ENCODE measurements around the gene CD164L2. TPM values are rescaled to one million over a fixed set of nuclear protein-coding genes. Genes with fewer than 3 reads are reported as not detected.
A peak's percentile ranks its signal among the peaks of the same experiment; 100 is the strongest.

Gene CD164L2
- total RNA-seq, 1 donor from 2014 or later: 6.8 TPM

- ATAC-seq (no peak), DNase-seq (no peak)
- peak overlapping the region; percentile 61 for H3K4me3 ChIP-seq
- intact Hi-C loops (cut with DNase I): no loop called here
- no peaks in the 10 kb centered on the region for H3K27me3 ChIP-seq (ENCODE audit: low read depth)
- TF ChIP-seq, protein P1, sequence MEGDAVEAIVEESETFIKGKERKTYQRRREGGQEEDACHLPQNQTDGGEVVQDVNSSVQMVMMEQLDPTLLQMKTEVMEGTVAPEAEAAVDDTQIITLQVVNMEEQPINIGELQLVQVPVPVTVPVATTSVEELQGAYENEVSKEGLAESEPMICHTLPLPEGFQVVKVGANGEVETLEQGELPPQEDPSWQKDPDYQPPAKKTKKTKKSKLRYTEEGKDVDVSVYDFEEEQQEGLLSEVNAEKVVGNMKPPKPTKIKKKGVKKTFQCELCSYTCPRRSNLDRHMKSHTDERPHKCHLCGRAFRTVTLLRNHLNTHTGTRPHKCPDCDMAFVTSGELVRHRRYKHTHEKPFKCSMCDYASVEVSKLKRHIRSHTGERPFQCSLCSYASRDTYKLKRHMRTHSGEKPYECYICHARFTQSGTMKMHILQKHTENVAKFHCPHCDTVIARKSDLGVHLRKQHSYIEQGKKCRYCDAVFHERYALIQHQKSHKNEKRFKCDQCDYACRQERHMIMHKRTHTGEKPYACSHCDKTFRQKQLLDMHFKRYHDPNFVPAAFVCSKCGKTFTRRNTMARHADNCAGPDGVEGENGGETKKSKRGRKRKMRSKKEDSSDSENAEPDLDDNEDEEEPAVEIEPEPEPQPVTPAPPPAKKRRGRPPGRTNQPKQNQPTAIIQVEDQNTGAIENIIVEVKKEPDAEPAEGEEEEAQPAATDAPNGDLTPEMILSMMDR (IDR thresholded peaks at IDR 0.05): no peak
- H3K27ac ChIP-seq: peak overlapping the region; percentile 78
- no peaks in the 10 kb centered on the region for H3K9me3 ChIP-seq
- H3K4me1 ChIP-seq: peaks cover 37% of the 10 kb centered on the region
- peaks cover 7% of the 10 kb centered on the region for H3K36me3 ChIP-seq
Observed at GRCh38 chr1:27343639-27344025, 39.5 kb downstream of the CD164L2 start.

DNA sequence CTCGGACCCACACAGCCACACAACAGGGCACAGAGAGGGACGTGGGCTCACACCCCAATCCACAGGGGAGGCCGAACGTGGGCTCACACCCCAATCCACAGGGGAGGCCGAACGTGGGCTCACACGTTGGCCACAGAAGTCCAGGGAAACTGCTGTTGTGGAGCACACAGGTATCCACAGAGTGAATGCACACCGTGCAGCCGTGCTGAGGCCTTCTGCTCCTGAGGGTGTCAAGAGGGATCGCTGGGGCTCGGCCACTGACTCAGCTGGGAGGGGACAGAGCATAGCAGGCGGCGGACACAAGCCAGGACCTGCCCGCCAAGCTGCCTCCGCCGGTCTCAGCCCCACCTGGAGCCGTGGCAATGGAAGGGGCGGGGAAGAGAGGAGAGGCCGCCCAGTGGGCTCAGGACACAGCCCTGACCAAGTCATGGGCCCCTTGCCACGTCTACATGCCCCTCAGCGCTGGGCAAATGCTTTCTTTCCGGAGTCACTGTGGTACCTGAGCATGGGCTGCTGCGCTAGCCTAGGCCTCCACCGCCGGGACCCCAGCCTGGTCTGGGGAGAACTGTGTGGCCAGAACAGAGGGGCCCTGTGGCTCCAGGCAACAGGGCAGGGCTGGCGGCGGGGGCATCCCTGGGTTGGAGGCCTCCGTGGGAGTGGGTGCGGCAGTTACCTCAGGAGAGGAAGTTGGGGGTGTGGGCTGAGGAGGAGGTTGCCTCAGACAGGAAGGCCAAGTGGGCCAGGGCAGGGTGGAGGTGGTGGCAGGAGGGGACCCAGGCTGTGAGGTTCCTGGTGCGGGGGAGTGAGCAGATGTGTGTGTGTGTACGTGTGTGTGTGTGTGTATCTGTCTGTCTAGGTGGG is 40.1 kb downstream of the CD164L2 start:
- Histone ChIP-seq H3K27ac (peak overlapping the region; percentile 78), H3K27me3 (ENCODE audit: low read depth) (no peaks in the 10 kb centered on the region), H3K4me1 (peaks cover 37% of the 10 kb centered on the region), H3K36me3 (peaks cover 10% of the 10 kb centered on the region), H3K4me3 (peak overlapping the region; percentile 61), H3K9me3 (no peaks in the 10 kb centered on the region)
- TF ChIP-seq, protein P1 (IDR thresholded peaks at IDR 0.05): no peak
- intact Hi-C loops (cut with DNase I): no loop called here
- ATAC-seq (peak; percentile 81 to 83), DNase-seq (peak; percentile 82)

DNA sequence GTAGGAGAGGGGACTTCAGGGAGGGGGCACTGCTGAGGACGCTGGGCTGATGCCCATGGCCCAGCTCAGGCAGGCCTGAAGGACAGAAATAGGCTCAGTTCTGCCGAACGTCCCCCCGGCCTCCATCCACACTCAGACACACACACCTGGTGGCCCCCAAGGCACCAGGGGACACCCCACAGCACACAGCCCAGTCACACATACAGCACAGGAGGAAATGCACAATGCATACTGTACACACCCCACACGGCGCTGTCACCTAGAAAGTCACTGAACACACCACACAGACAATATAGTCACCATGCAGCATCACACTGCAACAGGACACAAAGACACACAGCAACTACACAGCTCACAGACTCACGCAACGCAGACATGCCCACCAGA is 40.7 kb downstream of the CD164L2 start:
- TF ChIP-seq, protein P1 (IDR thresholded peaks at IDR 0.05): no peak
- intact Hi-C loops (cut with DNase I): no loop called here
- Histone ChIP-seq H3K4me1 (peaks cover 34% of the 10 kb centered on the region), H3K9me3 (no peaks in the 10 kb centered on the region), H3K4me3 (peak overlapping the region; percentile 61), H3K36me3 (peaks cover 10% of the 10 kb centered on the region), H3K27me3 (ENCODE audit: low read depth) (no peaks in the 10 kb centered on the region), H3K27ac (peak overlapping the region; percentile 78)
- ATAC-seq (peak; percentile 14 to 34), DNase-seq (no peak)

- H3K4me1 ChIP-seq: peaks cover 31% of the 10 kb centered on the region
- peaks cover 17% of the 10 kb centered on the region for H3K36me3 ChIP-seq
- H3K4me3 ChIP-seq: peak within 1 kb of the TSS; percentile 61
- TF ChIP-seq, protein P1 (IDR thresholded peaks at IDR 0.05): no peak
- no peaks in the 10 kb centered on the region for H3K27me3 ChIP-seq (ENCODE audit: low read depth)
- no peaks in the 10 kb centered on the region for H3K9me3 ChIP-seq
- ATAC-seq (peak; percentile 81 to 89), DNase-seq (peak; percentile 81)
- intact Hi-C loops (cut with DNase I): no loop called here
- peak within 1 kb of the TSS; percentile 78 for H3K27ac ChIP-seq
Observed at GRCh38 chr1:27341525-27342252, 41.4 kb downstream of the CD164L2 start, which contains the start of gene SYTL1. SYTL1 (plus strand) TSS chr1:27342022; CDS start chr1:27345335, 3,313 bp downstream.

DNA sequence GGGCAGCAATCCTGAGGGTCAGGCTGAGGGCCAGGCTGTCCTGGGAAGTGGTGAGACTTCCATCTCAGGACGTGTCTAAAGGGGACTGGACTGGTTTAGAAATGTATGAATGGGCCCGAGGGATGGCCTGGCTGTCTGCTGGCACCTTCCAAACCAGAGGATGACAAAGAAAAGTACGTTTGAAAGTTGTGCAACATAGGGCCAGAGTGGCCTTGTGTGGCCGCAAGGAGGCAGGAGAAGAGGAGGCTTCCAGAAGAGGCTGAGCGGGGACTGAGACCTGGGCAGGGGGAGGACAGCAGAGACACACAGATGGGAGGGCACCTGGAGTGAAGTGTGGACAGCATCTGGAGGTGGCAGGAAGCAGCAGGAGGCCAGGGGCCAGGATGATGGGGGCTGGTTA is 43.9 kb downstream of the CD164L2 start:
- H3K4me3 ChIP-seq: no peak overlapping the region
- H3K4me1 ChIP-seq: peaks cover 31% of the 10 kb centered on the region
- intact Hi-C loops (cut with DNase I): no loop called here
- H3K27ac ChIP-seq: no peak overlapping the region
- no peak for DNase-seq
- TF ChIP-seq, protein P1 (IDR thresholded peaks at IDR 0.05): no peak
- peaks cover 41% of the 10 kb centered on the region for H3K36me3 ChIP-seq
- no peaks in the 10 kb centered on the region for H3K9me3 ChIP-seq
- no peak for ATAC-seq
- H3K27me3 ChIP-seq (ENCODE audit: low read depth): no peaks in the 10 kb centered on the region

All from lower lobe of right lung (tissue), 2 donors.